NCI-H510A (cell line): ENCODE data around the gene CLHC1.
A peak's percentile ranks its signal among the peaks of the same experiment; 100 is the strongest.

ENCODE experiments used
- DNase-seq: peaks from one replicate; lab custom pipeline; 2025; lab: John Stamatoyannopoulos, UW

CLHC1 gene

DNA sequence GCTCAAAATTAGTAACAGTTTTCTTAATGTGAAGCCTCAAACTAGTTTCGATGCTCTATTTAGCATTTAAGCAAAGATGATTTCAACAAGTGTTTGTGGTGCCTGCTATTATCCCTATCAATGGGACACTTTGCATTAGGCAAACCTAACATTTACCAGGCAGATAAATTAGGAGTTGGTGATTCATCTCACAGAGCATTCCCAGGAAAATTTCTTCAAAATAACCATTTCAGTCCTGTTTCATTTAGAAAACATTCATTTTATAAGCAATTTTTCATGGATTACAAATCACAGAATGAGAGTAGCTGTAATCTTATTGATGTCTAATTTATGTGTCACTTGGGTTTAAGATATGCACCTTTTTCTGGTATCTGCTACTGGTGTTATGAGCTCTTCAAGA is 62.7 kb downstream of the CLHC1 start:
- no peak for DNase-seq

DNA sequence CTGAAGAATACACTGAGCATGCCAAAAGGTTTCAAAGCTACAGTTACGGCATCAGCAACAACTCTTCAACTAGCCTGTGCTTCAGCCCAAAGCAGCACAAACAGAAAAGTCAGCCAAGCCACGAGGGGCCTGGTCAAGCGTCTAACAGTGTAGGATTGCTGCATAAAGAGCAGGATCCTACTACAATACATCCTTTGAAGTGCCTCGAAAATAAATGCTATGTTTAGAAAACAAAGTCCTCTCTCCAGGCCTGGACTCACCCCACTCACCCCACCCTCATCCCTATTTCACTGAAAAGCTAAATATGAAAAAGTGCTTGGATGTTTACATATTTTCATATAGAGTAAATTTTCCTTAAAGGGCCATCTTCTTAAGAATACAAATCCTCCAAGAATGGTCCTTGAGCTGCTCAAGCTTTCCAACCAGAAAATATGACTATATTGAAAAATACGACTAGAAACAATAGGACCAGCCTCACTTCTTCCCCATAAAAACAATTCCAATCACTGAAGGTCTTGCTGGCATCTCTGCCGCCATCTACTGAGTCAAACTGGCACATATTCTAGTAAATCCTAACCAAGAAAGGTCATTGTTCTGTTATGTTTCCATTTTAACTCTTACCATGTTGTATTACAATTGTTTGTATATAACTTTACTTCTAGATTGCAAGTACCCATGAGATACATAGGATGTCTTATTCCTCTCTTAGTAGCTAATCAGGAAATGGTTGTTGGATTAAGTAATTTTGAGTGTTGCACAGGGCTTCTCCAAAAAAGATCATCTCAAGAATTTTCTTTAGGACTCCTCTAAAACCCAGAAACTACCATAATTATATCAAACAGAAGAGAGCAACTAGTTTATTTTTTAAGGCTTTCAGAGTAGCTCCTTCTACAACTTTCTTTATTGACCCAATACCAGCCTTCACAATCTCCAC is 63.6 kb downstream of the CLHC1 start:
- no peak for DNase-seq

- DNase-seq = no peak
Measured at GRCh38 chr2:55165626-55166025, 66.5 kb downstream of the CLHC1 start.

DNA sequence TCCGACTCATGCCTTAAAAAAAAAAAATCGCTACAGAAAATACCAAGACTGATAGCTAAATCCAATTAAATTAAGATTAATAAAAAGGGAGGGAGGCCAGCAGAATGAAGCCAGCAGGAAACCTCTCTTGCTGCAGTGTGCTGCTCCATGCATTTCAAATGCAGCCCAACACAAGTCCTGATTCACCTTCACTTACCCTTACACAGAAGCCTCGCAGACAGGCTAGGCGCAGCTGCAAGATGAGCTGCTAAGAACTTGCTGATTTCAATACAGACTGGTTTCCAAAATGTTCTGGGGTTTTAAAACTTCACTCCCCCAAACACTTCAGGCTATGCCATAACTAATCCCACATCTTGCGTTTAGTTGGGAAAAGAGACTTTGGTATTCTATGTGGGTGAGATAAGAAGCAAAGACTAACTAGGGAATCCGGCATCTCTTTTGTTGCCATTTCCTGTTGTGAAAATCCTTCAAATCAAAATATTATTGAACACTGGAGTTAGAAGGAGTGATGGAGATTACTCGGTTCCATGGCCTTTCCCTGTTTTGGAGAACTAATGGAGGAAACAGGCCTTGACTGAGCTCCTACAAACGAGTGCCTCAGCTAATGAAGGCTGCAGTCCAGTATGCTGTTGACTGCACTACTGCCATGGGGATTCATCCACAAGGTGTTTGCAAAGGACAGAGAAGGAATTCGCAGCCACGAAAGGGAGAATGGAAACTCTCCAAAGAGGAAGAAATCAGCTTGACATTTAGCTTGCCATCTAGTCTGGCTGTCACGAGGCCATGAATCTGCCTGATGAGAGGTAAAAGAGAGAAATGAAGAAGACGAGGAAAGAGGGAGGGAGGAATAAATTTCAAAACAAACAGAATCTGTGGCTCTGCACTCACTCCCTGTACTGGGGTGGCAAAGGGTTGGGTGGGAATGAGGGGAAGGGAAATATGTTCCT is 67.3 kb downstream of the CLHC1 start:
- DNase-seq = no peak

DNA sequence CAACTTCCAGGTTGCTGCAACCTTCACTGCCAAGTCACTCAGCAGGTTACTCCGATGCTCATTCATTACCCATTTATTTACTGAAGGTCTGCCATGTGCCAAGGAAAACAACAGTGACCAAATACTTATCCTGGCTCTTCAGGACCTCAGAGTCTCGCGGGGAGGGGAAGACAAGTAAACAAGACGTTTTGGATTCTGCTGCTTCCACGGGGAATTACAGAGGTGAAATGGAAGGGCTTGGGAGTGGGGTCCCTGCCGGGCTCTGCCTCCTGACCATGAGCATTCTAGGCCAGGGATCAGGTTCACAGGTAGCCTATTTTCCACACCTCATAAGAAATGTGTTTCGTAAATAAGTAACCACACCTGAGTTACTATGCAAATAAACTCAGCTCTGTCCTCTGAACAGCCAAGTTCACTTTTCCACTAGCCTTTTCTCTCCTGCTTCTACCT is 68.1 kb downstream of the CLHC1 start:
- no peak for DNase-seq

DNA sequence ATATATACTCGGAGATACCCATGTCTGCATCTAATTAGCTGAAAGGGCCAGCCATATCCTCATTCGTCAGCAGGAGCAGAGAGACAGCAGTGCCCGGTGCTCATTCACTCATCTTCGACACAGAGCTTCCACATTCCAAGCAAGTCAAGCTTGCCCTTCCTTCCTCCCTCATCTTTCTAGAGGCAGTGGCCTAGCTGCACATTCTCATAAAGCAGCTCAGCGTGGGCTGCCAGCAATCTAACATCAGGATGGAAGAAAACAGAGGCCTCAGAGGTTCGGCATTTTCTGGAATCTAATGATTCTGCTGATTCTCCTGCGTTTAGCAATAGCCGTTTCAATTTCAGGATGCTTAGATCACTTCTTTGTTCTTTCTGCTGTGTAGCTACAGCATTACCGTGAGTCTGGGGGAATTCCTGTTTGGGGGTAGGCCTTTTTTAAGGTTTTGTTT is 68.8 kb downstream of the CLHC1 start:
- no peak for DNase-seq

GRCh38 chr2:55162284-55163006 is 69.6 kb downstream of the CLHC1 start:
- DNase-seq = no peak

- DNase-seq = no peak
Measured at GRCh38 chr2:55161295-55162210, 70.5 kb downstream of the CLHC1 start.

DNA sequence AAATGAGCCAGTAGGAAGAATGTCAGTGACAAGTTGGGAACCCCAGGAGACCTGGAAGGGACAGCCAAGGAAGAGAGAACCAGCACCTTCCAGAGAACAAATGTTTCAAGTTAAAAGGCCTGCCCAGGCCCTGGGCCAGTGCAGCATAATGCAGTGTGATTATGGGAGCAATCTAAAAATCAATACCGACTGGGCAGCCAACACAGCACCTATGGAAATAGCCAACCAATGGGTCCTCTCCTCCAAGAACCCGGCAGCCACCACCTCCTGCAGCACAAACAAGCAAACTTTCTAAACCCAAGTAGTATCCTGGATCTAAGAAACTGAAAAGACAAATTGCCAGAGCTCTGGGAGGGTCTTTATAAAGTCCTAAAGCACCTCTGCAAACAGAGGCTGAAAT is 71.7 kb downstream of the CLHC1 start:
- DNase-seq = no peak

DNA sequence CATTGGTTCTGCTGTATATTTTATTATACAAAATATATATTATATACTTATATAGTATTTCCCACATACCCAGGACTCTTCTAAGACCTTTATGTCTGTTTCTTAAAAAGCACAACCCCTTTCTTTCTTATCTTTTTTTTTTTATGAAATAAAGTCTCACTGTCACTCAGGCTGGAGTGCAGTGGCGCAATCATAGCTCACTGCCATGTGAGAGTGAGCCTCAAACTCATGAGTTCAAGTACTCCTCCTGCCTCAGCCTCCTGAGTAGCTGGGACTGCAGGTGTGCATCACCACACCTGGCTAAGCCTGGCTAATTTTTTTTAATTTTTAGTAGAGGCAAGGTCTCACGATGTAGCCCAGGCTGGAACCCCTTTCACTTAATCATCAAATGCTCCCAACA is 72.3 kb downstream of the CLHC1 start:
- no peak for DNase-seq

DNA sequence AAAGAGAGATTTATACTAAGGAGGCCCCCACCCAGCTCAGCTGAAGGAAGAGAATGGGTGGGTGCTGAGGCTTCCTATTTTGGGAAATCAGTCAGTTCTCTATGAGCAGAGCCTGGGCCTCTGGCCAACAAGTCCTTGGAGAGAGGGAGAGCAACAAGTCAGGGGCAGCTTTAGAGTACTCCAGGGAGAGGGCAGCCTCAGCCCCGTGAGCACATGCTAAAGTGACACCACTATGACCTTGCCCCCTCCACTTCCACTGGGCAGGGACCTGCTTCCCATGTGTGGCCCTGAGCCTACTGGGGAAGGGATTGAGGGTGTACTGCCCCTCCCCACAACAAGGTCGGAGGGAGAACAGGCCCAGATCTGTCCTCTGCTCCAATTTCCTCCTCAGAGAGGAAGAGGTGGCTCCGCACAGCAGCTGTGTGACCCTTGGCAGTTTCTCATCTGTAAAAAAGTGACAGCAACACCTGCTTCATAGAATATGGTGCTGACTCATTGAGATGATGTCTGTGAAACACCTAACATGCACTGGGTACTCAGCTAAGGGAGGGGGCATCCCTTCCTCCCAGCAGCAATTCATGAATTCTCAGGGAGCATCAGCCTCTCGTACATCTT is 72.9 kb downstream of the CLHC1 start:
- peak; percentile 50 for DNase-seq

DNA sequence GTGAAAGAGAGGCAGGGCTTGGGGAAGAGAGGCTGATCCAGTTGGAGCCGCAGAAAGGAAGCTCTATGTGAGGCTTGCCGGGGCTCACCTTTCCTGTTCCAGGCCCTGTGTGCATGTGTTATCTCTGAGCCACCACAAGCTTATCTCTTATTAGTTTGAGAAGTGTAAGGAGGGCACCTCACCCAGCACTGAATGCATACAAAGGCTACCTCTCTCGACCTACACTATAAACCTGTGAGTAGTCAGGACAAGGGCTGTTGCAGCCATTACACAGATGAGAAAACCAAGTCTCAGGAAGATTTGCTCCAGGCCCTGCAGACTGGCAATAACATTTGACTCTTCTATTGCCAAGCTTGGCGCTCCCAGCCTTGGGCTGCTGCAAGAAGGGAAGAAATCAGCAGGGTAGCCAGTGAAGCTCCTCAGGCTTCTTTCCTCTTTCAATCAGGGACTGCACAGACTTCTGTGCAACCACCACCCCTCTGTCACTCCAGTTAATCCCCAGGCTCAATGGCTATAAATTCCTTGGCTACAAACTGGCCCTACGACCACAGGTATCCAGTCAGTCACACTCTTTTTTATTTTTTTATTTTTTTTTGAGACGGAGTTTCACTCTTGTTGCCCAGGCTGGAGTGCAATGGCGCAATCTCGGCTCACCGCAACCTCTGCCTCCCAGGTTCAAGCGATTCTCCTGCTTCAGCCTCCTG is 73.8 kb downstream of the CLHC1 start:
- DNase-seq = no peak

GRCh38 chr2:55157474-55157884 is 74.6 kb downstream of the CLHC1 start:
- DNase-seq = no peak

DNA sequence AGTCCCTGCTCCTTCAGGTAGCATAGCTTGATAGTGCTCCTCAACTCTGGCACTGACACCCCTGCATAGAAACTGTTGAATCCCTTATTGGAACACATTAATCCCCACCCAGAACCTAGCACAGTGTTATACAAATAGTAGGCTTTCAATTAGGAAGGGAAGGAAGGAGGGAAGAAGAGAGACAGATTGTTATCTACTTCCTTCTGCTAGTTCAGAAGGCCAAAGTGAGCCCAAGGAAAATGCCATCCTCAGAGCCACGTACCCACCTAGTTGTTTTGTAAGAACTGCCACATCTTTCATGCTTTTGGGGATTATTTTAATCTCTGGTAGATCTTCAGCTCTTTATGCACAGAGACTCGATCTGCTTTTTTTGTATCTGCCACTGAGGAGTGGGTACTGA is 75.1 kb downstream of the CLHC1 start:
- no peak for DNase-seq

- no peak for DNase-seq
Measured at GRCh38 chr2:55156326-55156725, 75.8 kb downstream of the CLHC1 start.

DNA sequence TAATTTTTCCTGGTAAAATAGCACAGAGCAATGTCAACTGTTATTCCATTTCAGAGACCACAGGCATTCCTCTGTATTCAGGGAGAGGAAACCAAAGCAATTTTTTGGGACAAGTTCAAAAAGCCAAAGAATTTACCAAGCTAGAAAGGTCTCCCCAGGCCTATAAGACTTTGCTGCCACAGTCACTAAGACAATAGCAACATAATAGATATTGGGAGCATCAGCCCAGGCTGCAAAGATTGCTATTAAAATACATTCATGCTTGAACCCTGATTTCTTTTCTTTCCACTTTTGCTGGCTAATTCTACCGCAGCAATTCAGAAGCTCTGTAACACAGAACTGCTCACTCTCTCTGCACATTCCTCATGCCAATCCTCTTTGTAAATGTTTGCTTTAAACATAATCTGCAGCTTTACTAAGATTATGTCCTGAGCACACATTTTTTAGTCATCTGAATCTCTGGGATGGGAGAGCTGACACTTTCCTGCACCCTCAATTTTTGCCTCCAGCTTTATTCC is 76.3 kb downstream of the CLHC1 start:
- no peak for DNase-seq

GRCh38 chr2:55155206-55155605 is 76.9 kb downstream of the CLHC1 start:
- DNase-seq = no peak

- DNase-seq = no peak
Measured at GRCh38 chr2:55154525-55155030, 77.5 kb downstream of the CLHC1 start.

GRCh38 chr2:55153584-55154299 is 78.4 kb downstream of the CLHC1 start:
- no peak for DNase-seq
